DMS153 (cell line): ENCODE results near the gene ZNF764.
"Not testable (repeated sequence)": the region's sequence is repeated elsewhere in the genome, so short reads cannot be mapped to it uniquely, and the experiment has no call there.

Source experiments
- DNase-seq: peaks from one replicate; lab custom pipeline; 2025; lab: John Stamatoyannopoulos, UW

ZNF764 gene

DNA sequence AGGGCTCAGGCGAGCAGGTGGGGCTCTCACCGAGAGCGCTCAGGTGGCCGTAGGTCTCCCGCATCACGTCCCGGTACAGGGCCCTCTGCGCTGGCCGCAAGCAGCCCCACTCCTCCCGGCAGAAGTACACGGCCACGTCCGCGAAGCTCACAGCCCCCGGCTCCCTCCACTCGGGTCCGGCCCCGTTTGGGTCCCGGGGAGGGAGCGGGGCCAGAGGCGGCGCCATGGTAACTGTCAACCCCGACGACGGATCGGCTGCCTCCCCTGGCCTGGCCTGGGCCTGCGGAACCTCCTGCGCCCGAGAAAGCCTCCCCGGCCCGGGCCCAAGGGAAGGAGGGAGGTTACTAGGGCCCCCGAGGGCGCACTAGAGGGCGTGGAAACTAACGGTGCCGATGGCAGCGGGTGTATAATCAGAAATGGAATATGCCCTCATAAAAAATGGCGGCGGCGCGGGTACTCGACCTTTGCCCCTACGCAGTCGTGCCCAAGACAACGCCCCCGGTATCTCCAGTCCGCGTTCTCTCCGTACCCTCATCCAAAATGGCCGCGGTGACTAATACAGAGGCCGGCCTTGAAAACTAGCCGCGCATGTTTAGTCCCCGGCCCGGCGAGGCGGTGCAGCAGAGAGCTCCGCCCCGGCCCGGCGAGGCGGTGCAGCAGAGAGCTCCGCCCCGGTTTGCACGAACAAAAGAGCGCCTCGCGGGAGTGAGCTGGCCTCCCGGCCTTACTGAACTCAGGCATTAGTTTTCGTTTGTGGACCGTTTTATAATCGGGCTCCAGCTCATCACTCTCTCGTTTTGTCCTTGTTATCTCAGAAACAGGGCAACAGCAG is at the start of gene ZNF764:
Gene ZNF764 (minus strand): TSS at position 418 of the 832 bp plus-strand sequence. CDS start 192 bp downstream, at position 226.
- peak; percentile 96 for DNase-seq

DNA sequence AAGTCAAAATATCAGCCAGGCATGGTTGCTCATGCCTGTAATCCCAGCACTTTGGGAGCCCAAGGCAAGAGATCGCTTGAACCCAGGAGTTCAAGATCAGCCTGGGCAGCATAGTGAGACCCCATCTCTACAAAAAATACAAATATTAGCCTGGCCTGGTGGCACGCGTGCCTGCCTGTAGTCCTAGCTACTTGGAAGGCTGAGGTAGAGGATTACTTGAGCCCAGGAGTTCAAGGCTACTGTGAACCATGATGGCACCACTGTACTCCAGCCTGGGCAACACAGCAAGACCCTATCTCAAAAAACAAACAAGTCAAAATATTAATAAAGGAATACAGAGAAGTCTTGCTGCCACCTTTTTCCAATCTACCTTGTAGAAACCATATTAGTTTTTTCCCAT is 47.8 kb upstream of the ZNF764 start:
- no peak for DNase-seq

DNA sequence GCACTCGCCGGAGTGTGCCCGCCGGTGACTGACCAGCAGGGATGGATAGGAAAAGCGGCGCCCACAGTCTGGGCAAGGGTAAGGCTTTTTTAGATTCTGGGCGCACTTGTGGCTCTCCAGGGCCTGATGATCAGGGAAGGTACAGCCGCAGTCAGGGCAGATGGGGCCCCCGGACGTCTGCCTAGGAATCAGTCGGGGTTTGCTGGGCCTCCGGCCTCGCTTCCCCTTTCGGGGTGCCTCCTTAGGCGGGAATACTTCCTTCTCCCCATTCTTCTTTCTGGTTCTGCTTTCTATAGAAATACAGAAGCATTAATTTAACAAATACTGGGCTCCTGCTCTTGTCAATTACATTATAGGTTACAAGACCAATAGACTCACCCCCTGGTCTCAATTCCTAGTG is 47.0 kb upstream of the ZNF764 start:
- no peak for DNase-seq

DNA sequence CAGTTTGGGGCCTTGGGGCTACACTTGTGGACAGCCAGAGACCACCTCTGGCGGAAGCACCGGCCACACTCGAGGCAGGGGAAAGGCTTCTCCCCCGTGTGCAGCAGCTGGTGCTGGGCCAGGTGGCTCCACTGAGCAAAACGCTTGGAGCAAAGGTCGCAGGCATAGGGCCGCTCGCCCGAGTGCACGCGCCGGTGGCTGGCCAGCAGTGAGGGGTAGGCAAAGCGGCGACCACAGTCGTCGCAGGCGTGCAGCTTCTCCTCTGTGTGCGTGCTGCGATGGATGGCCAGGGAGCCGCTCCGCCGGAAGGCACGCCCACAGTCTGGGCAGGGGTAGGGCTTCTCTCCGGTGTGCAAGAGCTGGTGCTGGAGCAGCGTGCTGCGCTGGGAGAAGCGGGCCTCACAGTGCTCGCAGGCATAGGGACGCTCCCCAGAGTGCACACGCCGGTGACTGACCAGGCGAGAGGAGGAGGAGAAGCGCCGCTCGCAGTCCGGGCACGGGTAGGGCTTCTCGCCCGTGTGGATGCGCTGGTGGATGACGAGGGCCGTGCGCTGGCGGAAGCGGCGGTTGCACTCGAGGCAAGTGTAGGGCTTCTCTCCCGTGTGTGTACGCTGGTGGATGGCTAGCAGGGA is 46.3 kb upstream of the ZNF764 start:
- no peak for DNase-seq

DNA sequence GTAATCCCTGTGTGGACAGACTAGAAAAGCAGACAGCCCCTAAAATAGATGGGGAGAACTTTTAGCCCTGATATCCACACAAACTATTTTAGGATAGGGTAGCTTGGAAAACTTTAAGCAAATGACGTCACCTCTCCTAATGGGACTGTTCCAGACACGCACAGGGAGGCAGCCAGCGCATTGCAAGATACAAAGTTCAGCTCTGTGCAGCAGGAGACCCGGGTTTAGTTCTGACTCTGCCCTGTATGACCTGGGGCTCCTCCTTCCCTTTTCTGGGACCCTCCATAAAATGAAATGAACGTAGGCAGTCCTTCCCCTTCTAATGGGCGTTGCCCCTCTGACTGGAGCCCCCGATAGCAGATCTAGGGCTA is 45.8 kb upstream of the ZNF764 start:
- no peak for DNase-seq

DNA sequence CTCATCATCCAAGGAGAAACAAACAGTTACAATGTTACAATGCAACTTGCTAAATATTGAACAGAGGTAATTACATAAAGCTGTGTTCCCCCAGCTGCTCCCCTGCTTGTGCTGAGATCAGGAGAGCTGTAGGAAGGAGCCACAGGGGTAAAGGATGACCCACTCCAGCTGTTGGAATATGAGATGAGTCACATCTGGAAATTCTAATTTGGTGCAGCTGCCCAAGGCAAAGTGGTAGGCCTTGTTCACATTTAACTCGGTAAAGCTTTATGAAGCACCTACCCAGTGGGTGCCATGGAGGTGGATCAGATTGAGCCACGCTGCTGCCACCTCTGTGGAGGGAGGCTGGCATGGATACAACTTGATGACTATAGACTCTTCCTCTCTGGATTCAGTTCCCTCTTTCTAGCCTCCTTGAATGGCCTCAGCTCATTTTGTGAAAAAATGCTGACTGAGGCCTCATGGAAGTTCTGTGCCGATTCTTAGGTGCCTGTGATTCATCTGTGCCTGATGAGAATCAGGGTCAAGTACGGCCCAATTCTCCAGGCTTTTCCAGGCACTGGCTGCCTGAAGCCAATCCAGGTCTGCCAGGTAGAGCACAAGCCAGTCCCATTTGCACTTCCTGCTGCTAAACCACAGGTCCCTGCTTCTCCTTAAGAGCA is 44.6 kb upstream of the ZNF764 start:
- DNase-seq, result no peak

DNA sequence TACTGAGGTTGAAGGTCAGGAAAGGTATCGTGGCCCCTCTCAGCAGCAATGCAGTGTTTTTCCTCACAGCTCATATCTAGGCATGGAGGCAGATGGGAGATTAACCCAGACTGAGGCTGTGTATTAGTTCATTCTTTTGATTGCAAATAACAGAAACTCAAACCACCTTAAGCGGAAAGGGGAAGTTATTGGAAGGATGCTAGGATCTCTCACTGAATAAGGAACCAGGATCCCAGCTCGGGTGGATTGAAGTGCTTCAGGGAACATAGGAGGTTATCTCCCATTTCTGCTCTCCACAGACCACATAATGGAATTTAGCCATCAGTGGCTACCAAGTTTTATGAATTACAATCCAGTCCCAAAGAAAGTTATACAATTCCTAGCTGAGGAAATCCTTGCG is 43.8 kb upstream of the ZNF764 start:
- DNase-seq, result no peak

DNA sequence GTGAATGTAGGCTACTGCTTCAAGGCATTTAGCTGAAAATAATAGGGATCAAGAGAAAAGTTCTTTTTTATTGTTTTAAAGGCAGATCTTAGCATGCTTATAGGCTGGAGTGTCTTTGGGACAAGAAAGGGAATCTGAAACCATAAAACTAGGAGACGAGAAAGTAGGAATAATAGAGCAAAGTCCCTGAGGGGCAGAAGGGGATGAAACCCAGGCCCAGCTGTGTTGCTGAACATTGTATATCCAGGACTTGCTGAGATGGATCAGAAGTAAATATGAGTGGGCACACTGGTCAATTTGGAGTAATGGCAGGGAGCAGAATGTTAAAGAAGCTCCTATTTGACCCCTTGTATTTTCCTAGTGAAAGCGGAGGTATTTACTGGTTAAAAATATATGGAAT is 42.8 kb upstream of the ZNF764 start:
- no peak for DNase-seq

DNA sequence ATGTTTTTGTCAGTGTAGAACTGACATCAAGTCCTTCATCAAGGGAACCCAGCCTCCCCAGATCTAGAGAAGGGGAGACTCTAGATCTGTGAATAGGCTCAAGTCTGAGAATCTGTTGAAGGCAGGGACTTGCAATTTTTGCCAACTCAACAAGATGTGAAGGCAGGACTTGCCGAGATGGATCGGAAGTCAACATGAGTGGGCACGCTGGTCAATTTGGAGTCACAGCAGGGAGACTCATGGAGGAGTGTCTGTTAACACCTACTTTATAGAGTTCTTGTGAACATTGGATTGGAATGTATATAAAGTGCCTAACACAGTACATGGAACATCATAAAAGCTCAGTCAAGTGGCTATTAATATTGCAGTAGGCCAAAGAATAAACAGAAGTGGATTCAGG is 42.0 kb upstream of the ZNF764 start:
- no peak for DNase-seq

DNA sequence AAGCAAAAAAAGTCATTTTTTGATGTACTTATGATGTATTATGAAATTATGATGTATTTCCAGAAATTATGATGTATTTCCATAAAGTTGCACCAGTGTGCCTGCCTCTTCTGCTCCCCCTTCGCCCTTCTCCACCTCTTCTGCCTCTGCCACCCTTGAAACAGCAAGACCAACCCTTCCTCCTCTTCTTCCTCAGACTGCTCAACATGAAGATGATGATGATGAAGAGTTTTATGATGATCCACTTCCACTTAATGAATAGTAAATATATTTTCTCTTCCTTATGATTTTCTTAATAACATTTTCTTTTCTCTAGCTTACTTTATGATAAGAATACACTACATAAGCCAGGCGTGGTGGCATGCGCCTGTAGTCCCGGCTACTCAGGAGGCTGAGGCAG is 34.7 kb upstream of the ZNF764 start:
- no peak for DNase-seq

DNA sequence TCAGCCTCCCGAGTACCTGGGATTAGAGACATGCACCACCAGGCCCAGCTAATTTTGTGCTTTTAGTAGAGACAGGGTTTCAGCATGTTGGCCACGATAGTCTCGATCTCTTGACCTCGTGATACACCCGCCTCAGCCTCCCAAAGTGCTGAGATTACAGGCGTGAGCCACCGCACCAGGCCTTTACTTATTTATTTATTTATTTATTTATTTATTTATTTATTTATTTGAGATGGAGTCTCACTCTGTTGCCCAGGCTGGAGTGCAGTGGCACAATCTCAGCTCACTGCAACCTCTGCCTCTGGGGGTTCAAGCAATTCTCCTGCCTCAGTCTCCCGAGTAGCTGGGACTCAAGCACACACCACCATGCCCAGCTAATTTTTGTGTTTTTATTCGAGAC is 32.7 kb upstream of the ZNF764 start:
- DNase-seq, result not testable (repeated sequence)

DNA sequence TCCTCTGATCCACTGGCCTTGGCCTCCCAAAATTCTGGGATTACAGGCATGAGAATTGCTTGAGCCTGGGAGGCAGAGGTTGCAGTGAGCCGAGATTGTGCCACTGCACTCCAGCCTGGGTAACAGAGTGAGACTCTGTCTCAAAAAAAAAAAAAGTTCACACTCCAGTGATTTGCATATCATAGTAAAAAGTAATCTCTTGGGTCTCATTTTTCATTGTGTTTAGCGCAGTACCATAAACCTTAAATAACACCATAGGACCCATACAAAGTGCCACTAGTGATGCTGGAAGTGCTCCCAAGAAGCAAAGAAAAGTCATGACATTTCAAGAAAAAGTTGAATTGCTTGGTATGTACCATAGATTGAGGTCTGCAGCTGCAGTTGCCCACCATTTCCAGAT is 31.4 kb upstream of the ZNF764 start:
- DNase-seq, result not testable (repeated sequence)

DNA sequence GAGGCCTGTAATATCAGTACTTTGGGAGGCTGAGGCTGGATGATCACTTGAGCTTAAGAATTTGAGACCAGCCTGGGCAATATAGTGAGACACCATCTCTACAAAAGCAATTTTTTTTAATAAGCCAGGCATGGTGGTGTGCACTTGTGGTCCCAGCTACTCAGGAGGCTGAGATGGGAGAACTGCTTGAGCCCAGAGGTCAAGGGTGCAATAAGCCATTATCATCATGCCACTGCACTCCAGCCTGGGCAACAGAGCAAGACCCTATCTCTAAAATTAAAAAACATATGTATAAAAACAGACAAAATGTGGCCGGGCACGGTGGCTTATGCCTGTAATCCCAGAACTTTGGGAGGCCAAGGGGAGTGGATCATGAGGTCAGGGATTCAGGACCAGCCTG is 30.5 kb upstream of the ZNF764 start:
- no peak for DNase-seq

DNA sequence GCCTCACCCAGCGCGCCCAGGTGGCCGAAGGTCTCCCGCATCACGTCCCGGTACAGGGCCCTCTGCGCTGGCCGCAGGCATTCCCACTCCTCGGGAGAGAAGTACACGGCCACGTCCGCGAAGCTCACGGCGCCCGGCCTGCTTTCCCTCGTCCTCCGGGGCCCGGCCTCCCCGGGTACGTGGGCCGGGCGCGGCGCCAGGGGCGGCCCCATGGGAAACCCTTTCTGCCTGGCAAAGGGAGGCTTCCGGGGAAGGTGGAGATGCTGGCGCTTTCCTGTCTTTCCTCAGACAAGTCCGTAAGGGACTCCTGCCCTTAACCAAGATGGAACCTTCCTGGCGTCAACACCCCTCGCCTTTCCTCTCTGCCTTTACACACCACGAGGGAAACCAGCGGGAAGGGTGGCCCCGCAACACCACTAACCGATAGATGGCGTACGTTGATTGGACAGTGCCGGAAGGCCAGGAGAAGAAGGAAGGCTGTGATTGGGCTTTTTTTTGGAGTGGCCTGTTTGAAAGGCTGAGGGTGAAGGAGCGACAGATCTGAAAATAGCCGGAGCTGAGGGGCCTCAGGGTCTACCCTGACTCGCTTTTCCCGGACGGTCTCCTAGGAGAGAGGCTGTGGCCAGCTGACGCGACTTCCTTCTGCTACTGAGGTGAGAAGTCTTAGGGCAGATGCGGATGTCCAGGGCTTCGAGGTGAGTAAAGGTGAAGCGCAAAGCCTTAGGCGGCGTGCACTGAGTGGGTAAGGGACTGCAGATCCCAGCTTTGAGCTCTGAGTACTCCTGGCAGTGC is 27.4 kb upstream of the ZNF764 start, which contains the start of gene ZNF785:
Gene ZNF785 (minus strand): TSS at position 298 of the 792 bp plus-strand sequence. CDS start 86 bp downstream, at position 212.
- DNase-seq, result peak; percentile 98

DNA sequence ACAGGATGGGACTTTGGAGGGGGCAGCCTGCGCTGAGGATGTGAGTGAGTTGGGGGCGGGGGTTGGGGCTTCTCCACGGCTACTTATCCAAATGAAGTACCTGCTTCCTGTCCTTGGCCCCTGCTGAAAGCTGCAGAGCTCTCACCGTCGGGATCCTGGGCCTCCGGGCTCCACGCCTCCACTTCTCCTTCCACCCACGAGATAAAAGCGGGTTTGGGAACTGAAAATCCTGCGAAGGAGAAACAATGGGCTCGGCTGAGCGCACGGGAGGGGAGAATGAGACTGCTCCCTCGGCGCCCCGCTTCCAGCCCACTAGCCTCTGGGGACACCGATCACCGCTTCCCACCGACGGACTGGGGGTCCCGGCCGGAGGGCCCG is 26.8 kb upstream of the ZNF764 start:
- no peak for DNase-seq

DNA sequence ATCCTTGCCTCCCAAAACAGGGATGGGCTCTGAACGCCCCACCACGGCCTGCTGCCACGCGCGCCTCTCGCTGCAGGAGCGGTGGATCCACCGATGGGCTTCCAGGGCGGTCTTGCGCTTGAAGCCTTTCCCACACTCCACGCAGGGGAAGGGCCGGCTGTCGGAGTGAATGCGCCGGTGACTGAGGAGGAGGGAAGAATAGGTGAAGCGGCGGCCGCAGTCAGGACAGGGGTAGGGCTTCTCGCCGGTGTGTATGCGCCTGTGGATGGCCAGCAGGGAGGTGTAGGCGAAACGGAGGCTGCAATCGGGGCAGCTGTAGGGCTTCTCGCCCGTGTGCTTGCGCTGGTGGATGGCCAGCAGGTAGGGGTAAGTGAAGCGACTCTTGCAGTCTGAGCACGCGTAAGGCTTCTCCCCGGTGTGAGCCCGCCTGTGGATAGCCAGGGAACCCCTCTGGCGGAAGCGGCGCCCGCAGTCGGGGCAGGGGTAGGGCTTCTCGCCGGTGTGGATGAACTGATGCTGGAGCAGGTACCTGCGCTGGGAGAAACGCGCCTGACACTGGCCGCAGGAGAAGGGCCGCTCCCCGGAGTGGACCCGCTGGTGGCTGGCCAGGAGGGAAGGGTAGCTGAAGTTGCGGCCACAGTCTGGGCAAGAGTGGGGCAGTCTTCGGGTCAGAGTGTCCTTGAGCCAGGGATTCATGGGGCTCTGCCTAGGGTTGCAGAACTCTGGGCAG is 24.6 kb upstream of the ZNF764 start:
- DNase-seq, result no peak

DNA sequence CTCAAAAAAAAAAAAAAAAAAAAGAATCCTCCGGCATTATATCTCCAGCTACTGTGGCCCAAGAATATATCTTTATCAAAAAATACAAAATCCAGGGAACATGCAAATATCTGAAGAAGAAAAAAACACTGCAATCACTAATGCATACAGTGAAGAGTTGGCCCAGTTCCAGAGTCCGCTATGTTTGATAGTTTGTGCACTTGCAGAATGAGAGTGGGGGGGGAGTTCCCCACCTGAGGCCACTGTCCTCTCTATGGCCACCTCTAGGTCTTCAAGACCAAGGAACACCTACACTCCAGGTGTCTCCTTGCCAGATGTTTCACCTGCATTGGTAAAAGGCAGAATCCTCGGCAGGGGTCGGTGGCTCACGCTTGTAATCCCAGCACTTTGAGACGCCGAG is 23.3 kb upstream of the ZNF764 start:
- no peak for DNase-seq

DNA sequence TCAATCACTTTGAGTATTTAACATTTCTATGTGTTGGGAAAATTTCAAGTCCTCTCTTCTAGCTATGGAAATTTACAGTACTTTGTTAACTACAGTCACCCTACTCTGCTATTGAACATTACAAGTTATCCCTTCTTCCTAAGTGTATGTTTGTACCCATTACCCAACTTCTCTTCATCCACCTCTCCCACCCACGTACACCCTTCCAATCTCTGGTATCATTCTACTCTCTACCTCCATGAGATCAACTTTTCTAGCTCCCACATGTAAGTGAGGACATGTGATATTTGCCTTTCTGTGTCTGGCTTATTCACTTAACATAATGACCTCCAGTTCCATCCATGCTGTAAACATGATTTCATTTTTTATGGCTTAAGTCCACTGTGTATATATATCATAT is 16.5 kb upstream of the ZNF764 start:
- DNase-seq, result no peak

DNA sequence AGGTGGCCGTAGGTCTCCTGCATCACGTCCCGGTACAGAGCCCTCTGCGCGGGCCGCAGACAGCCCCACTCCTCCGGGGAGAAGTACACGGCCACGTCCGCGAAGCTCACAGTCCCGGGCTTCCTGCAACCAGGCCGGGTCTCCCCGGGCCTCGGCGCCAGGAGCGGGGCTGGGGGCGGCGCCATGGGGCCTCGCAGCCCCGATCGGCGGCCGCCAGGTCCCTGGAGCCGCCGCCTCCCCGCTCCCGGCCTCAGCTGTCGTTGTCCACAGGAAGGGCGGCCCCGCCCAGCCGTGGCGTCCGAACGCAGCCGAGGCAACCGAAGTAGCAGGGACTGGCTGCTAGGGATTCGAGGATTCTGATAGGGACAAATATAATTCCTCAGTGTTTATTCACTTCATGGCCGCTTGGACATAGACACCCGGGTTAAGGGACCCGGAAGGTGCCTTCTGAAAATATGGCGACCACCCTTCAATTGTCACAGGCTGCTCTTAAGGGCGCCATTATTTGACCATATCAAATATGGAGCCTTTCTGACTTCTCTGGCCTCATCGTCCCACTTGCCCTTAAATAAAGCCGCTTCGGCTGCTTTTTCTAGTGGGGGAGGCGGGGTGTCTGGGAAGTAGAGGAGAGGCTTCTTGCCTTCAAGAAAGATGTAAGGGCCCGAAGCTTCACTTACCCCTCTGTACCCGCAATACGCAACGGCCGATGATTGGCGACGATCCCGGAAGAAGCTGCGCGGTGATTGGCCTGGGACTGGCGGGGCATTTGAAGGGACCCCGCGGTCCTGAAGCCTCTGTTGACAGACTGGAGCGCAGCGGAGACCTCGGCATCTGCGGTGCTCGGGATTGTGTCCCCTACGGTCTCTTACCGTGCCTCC is 13.5 kb upstream of the ZNF764 start, which contains the start of gene ZNF688:
Gene ZNF688 (minus strand): TSS at position 270 of the 878 bp plus-strand sequence. CDS start 85 bp downstream, at position 185.
- DNase-seq, result peak; percentile 83
